A673 (cell line): Measurements from ENCODE around the gene KRTAP5-2.

Experiments
- CTCF ChIP-seq: fragments of 300-800, 200-600 bp; sonication (generic); conservative IDR thresholded peaks from 2 replicates; pipeline ENCODE4 v1.5.1; 2017; ENCODE audit warnings: low read depth, mild to moderate bottlenecking, antibody characterized with exemption, low read length, moderate library complexity, mixed read lengths
- EZH2 ChIP-seq: fragments of 200-600 bp; sonication (generic); IDR thresholded peaks from 2 replicates; pipeline ENCODE4 v1.6.1; 2017; ENCODE audit warnings: borderline replicate concordance, low read depth, mild to moderate bottlenecking, mixed read lengths, antibody characterized with exemption, low read length; ENCODE audit not compliant: poor library complexity, severe bottlenecking

GRCh38 chr11:1589996-1590395 lies 8.1 kb downstream of the KRTAP5-2 start:
- TF ChIP-seq CTCF (no peak), EZH2 (no peak)
